HepG2 (cell line): ENCODE data around the gene LRRC42. TPM values are rescaled to one million over a fixed set of nuclear protein-coding genes. Genes with fewer than 3 reads are reported as not detected.

Experiments used
- AGO1 ChIP-seq: fragments of 200-400 bp; formaldehyde crosslinking; IDR thresholded peaks from 2 replicates; pipeline ENCODE4 v1.6.1; 2017; ENCODE audit warnings: mild to moderate bottlenecking, low read depth, low read length, moderate library complexity; ENCODE audit not compliant: poor library complexity, severe bottlenecking
- EEA1 ChIP-seq: sonication (generic); formaldehyde crosslinking; IDR thresholded peaks from 2 replicates; pipeline ENCODE4 v1.5.1; 2020; ENCODE audit warnings: mild to moderate bottlenecking, missing genetic modification reagents, borderline replicate concordance
- EP300 ChIP-seq, 3 experiments: sonication (generic) in 1 of 3; formaldehyde crosslinking in 1 of 3; IDR thresholded peaks; 2 replicates each; pipeline versions ENCODE4 v1.5.1 to v1.6.1; 2011 to 2020; ENCODE audit warnings: low read depth in 2 of 3, low read length in 2 of 3, borderline replicate concordance in 1 of 3, improper control_type of control experiment in 1 of 3, mild to moderate bottlenecking in 1 of 3, missing genetic modification reagents in 1 of 3, moderate library complexity in 1 of 3
- ETV5 ChIP-seq: IDR thresholded peaks from 2 replicates; pipeline ENCODE4 v1.6.1; 2018; ENCODE audit warnings: missing biosample characterization, missing genetic modification reagents, inconsistent platforms, borderline replicate concordance
- ETV6 ChIP-seq: sonication (generic); formaldehyde crosslinking; conservative IDR thresholded peaks from 2 replicates; pipeline ENCODE4 v1.4.0; 2020; ENCODE audit warnings: missing genetic modification reagents
- NFRKB ChIP-seq: fragments of 450-650 bp; IDR thresholded peaks from 2 replicates; pipeline ENCODE4 v1.6.1; 2017
- NR2F2 ChIP-seq: IDR thresholded peaks from 2 replicates; pipeline ENCODE4 v1.6.1; 2012; ENCODE audit warnings: low read depth, inconsistent platforms, borderline replicate concordance
- NRL ChIP-seq: sonication (generic); formaldehyde crosslinking; IDR thresholded peaks from 2 replicates; pipeline ENCODE4 v1.5.0; 2020; ENCODE audit warnings: missing genetic modification reagents, mild to moderate bottlenecking, moderate library complexity, borderline replicate concordance
- REXO4 ChIP-seq: sonication (generic); formaldehyde crosslinking; IDR thresholded peaks from 2 replicates; pipeline ENCODE4 v1.8.0; 2022; ENCODE audit warnings: missing genetic modification reagents, mild to moderate bottlenecking, borderline replicate concordance
- SP4 ChIP-seq: sonication (generic); formaldehyde crosslinking; IDR thresholded peaks from 2 replicates; pipeline ENCODE4 v1.8.1; 2023; ENCODE audit warnings: mild to moderate bottlenecking, missing genetic modification reagents
- XRCC5 ChIP-seq: fragments of 200-400 bp; formaldehyde crosslinking; optimal IDR thresholded peaks from 2 replicates; pipeline ENCODE3; 2017; ENCODE audit warnings: mild to moderate bottlenecking, low read length
- ZBTB42 ChIP-seq: sonication (generic); formaldehyde crosslinking; IDR thresholded peaks from 2 replicates; pipeline ENCODE4 v1.5.0; 2020; ENCODE audit warnings: mild to moderate bottlenecking, missing genetic modification reagents
- ZFP37 ChIP-seq: sonication (generic); formaldehyde crosslinking; IDR thresholded peaks from 2 replicates; pipeline ENCODE4 v1.4.0; 2020; ENCODE audit warnings: missing genetic modification reagents, borderline replicate concordance
- ZNF792 ChIP-seq: IDR thresholded peaks from 2 replicates; pipeline ENCODE4 v1.6.1; 2016
- ZNF839 ChIP-seq: sonication (generic); formaldehyde crosslinking; IDR thresholded peaks from 2 replicates; pipeline ENCODE4 v1.4.0; 2020; ENCODE audit warnings: missing genetic modification reagents, mild to moderate bottlenecking, borderline replicate concordance
- ZSCAN22 ChIP-seq: sonication (generic); formaldehyde crosslinking; IDR thresholded peaks from 2 replicates; pipeline ENCODE4 v1.4.0; 2020; ENCODE audit warnings: mild to moderate bottlenecking, missing genetic modification reagents
- polyA plus RNA-seq, 8 experiments: library from polyadenylated mRNA; depleted of rRNA in 3 of 8; stranded (reverse) in 7 of 8; unstranded in 1 of 8; fragments of >200 nt; fragmentation: Illumina TruSeq in 4 of 8; extraction: Trizol in 4 of 8; gene quantifications; 2 replicates each; pipeline versions ENCODE4 v1.2.1 to v1.2.3, GENCODE V29; 2011 to 2016; ENCODE audit warnings: low read depth in 4 of 8, missing spikeins in 1 of 8, mixed read lengths in 1 of 8; ENCODE audit not compliant: insufficient read depth in 1 of 8
- total RNA-seq, 5 experiments: library from RNA; depleted of rRNA; stranded (reverse); fragments of >200 nt; fragmentation: Illumina TruSeq; extraction: Trizol; gene quantifications; 2 replicates each; pipeline ENCODE4 v1.2.3, GENCODE V29; 2016; ENCODE audit warnings: low read depth in 1 of 5
- TF ChIP-seq, protein P1 (sequence below): sonication (generic); formaldehyde crosslinking; IDR thresholded peaks from 2 replicates; pipeline ENCODE4 v1.8.1; 2023; ENCODE audit warnings: mild to moderate bottlenecking, missing genetic modification reagents, borderline replicate concordance
- TF ChIP-seq, protein P2 (sequence below): sonication (generic); formaldehyde crosslinking; IDR thresholded peaks from 2 replicates; pipeline ENCODE4 v1.8.1; 2023; ENCODE audit warnings: mild to moderate bottlenecking, missing genetic modification reagents
- TF ChIP-seq, protein P3 (sequence below): sonication (generic); formaldehyde crosslinking; IDR thresholded peaks from 2 replicates; pipeline ENCODE4 v1.8.1; 2023; ENCODE audit warnings: missing genetic modification reagents, inconsistent platforms, borderline replicate concordance
- TF ChIP-seq, protein P4 (sequence below): sonication (generic); formaldehyde crosslinking; IDR thresholded peaks from 2 replicates; pipeline ENCODE4 v1.5.1; 2020; ENCODE audit warnings: mild to moderate bottlenecking, missing genetic modification reagents
- TF ChIP-seq, protein P5 (sequence below): sonication (generic); formaldehyde crosslinking; IDR thresholded peaks from 2 replicates; pipeline ENCODE4 v1.8.0; 2022; ENCODE audit warnings: missing genetic modification reagents, low read depth, mild to moderate bottlenecking, borderline replicate concordance
- TF ChIP-seq, protein P6 (sequence below): sonication (generic); formaldehyde crosslinking; IDR thresholded peaks from 2 replicates; pipeline ENCODE4 v1.4.0; 2020; ENCODE audit warnings: mild to moderate bottlenecking, missing genetic modification reagents

Gene LRRC42
- total and polyA plus RNA-seq, 2 of the 13 experiments (the other 11 are each of a cell fraction or from before 2014, with no cell fraction given): 30.6 to 43.6 TPM

DNA sequence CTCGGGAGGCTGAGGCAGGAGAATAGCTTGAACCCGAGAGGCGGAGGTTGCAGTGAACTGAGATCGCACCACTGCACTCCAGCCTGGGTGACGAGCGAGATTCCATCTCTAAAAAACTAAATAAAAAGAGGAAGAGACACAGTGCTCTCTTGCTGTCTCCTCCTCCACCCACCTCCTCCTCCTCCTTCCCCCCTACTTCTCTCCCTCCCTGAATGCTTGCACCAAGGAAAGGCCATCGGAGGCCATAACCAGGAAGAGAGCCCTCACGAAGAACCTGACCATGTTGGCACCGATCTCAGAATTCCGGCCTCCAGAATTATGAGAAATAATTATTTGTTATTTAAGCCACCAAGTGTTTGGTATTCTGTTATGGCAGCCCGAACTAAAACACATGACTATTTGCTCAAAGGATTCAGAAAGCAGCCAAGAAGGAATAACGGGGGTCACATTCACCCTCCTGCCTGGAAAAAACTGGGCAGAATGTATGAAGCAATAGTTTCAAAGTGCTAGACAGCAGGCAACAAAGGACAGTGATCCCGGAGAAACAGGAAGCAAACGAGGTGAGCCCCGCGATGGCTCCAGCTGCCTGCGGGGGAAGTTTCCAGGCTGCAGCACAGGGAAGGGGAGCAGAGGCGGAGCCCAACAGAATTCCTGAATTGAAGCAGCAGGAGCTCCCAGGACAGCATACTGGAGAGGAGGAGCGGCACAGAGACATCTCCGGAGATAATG is 36.0 kb downstream of the LRRC42 start (continued):
- TF ChIP-seq EEA1: no peak
- TF ChIP-seq NR2F2: no peak
- TF ChIP-seq, protein P1, sequence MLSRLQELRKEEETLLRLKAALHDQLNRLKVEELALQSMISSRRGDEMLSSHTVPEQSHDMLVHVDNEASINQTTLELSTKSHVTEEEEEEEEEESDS (CRISPR knock-in tag): 0 out of 2 replicates have a peak, but pooled peaks have one; percentile 56
- TF ChIP-seq ZBTB42 (CRISPR knock-in tag): peak; percentile 14; the same call in 1 of the 2 replicates
- no peak for TF ChIP-seq ETV6 (CRISPR knock-in tag)
- peak; percentile 54 for TF ChIP-seq XRCC5
- TF ChIP-seq, protein P2, sequence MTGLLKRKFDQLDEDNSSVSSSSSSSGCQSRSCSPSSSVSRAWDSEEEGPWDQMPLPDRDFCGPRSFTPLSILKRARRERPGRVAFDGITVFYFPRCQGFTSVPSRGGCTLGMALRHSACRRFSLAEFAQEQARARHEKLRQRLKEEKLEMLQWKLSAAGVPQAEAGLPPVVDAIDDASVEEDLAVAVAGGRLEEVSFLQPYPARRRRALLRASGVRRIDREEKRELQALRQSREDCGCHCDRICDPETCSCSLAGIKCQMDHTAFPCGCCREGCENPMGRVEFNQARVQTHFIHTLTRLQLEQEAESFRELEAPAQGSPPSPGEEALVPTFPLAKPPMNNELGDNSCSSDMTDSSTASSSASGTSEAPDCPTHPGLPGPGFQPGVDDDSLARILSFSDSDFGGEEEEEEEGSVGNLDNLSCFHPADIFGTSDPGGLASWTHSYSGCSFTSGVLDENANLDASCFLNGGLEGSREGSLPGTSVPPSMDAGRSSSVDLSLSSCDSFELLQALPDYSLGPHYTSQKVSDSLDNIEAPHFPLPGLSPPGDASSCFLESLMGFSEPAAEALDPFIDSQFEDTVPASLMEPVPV (CRISPR knock-in tag): no peak
- TF ChIP-seq ZNF839 (CRISPR knock-in tag): no peak
- peak; percentile 80; the same call in 1 of the 2 replicates for TF ChIP-seq ETV5
- TF ChIP-seq NFRKB: no peak
- TF ChIP-seq, protein P3, sequence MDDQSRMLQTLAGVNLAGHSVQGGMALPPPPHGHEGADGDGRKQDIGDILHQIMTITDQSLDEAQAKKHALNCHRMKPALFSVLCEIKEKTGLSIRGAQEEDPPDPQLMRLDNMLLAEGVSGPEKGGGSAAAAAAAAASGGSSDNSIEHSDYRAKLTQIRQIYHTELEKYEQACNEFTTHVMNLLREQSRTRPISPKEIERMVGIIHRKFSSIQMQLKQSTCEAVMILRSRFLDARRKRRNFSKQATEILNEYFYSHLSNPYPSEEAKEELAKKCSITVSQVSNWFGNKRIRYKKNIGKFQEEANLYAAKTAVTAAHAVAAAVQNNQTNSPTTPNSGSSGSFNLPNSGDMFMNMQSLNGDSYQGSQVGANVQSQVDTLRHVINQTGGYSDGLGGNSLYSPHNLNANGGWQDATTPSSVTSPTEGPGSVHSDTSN (CRISPR knock-in tag): no peak
- TF ChIP-seq AGO1: no peak
- TF ChIP-seq, protein P4, sequence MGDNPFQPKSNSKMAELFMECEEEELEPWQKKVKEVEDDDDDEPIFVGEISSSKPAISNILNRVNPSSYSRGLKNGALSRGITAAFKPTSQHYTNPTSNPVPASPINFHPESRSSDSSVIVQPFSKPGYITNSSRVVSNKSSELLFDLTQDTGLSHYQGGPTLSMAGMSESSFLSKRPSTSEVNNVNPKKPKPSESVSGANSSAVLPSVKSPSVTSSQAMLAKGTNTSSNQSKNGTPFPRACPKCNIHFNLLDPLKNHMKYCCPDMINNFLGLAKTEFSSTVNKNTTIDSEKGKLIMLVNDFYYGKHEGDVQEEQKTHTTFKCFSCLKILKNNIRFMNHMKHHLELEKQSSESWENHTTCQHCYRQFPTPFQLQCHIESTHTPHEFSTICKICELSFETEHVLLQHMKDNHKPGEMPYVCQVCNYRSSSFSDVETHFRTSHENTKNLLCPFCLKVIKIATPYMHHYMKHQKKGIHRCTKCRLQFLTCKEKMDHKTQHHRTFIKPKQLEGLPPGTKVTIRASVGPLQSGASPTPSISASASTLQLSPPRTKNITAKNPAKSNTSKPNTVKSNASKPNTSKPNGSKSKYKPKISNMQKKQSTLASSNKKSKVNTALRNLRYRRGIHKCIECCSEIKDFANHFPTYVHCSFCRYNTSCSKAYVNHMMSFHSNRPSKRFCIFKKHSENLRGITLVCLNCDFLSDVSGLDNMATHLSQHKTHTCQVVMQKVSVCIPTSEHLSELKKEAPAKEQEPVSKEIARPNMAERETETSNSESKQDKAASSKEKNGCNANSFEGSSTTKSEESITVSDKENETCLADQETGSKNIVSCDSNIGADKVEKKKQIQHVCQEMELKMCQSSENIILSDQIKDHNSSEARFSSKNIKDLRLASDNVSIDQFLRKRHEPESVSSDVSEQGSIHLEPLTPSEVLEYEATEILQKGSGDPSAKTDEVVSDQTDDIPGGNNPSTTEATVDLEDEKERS: no peak
- TF ChIP-seq, protein P5, sequence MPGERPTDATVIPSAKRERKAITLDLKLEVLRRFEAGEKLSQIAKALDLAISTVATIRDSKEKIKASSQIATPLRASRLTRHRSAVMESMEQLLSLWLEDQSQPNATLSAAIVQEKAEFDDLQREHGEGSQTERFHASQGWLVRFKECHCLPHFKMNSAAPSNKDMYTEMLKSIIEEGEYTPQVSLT (CRISPR knock-in tag): no peak
- no peak for TF ChIP-seq ZSCAN22 (CRISPR knock-in tag)
- no peak for TF ChIP-seq NRL (CRISPR knock-in tag)
- no peak for TF ChIP-seq REXO4 (CRISPR knock-in tag)
- TF ChIP-seq, protein P6, sequence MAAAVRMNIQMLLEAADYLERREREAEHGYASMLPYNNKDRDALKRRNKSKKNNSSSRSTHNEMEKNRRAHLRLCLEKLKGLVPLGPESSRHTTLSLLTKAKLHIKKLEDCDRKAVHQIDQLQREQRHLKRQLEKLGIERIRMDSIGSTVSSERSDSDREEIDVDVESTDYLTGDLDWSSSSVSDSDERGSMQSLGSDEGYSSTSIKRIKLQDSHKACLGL: no peak
- 0 out of 4 replicates have a peak, but pooled peaks of 1 of the 2 experiments have one; percentile 14 for TF ChIP-seq EP300 (IDR thresholded peaks at IDR 0.05; ENCODE audit: low read depth in 2 of 2, low read length in 2 of 2)
- TF ChIP-seq EP300 (CRISPR knock-in tag; IDR thresholded peaks at IDR 0.05; ENCODE audit: borderline replicate concordance): no peak
- no peak for TF ChIP-seq ZNF792 (CRISPR knock-in tag)
- no peak for TF ChIP-seq ZFP37 (CRISPR knock-in tag)
- peak; percentile 30; the same call in 1 of the 2 replicates for TF ChIP-seq SP4 (CRISPR knock-in tag)
